Glutamatergic neuron (in vitro differentiated cells): ENCODE measurements around the gene LYPD4. TPM values are rescaled to one million over a fixed set of nuclear protein-coding genes. Genes with fewer than 3 reads are reported as not detected.

Experiments
- DNase-seq: peaks from one replicate; pipeline ENCODE4 v3.0.0; 2022
- H3K27ac Mint-ChIP-seq: one replicate; pipeline ENCODE4 v1.8.0; 2020; ENCODE audit warnings: mild to moderate bottlenecking, mixed read lengths, inconsistent platforms; ENCODE audit not compliant: unreplicated experiment
- H3K27me3 Mint-ChIP-seq: one replicate; pipeline ENCODE4 v1.8.0; 2020; ENCODE audit warnings: mild to moderate bottlenecking, moderate library complexity, mixed read lengths, inconsistent platforms; ENCODE audit not compliant: unreplicated experiment
- H3K36me3 Mint-ChIP-seq: one replicate; pipeline ENCODE4 v1.8.0; 2020; ENCODE audit warnings: mild to moderate bottlenecking, mixed read lengths, inconsistent platforms; ENCODE audit not compliant: unreplicated experiment
- H3K4me1 Mint-ChIP-seq: one replicate; pipeline ENCODE4 v1.8.0; 2020; ENCODE audit warnings: mild to moderate bottlenecking, low read depth, mixed read lengths, inconsistent platforms; ENCODE audit not compliant: unreplicated experiment
- H3K4me3 Mint-ChIP-seq: one replicate; pipeline ENCODE4 v1.8.0; 2020; ENCODE audit warnings: mild to moderate bottlenecking, mixed read lengths, inconsistent platforms; ENCODE audit not compliant: unreplicated experiment
- H3K9me3 Mint-ChIP-seq: one replicate; pipeline ENCODE4 v1.8.0; 2020; ENCODE audit warnings: mild to moderate bottlenecking, moderate library complexity, mixed read lengths, inconsistent platforms; ENCODE audit not compliant: unreplicated experiment
- CTCF ChIP-seq: fragments of 200-600 bp; sonication (generic); IDR thresholded peaks from one replicate; pipeline ENCODE4 v1.5.0; 2021; ENCODE audit not compliant: partially characterized antibody, unreplicated experiment
- total RNA-seq: library from RNA; stranded (reverse); fragmentation: NEBNext Ultra II Directional; extraction: Animal tissue kit (Norgen Biotek cat#: 25700); gene quantifications from one replicate; pipeline ENCODE4 v1.2.1, GENCODE V29; 2021; ENCODE audit not compliant: unreplicated experiment

Gene LYPD4
- total RNA-seq, 1 donor from 2014 or later: not detected

- peaks cover 3% of the 10 kb centered on the region for H3K4me1 Mint-ChIP-seq
- no peak overlapping the region for H3K27ac Mint-ChIP-seq
- H3K27me3 Mint-ChIP-seq: peaks cover 6% of the 10 kb centered on the region
- peaks cover 8% of the 10 kb centered on the region for H3K36me3 Mint-ChIP-seq
- H3K4me3 Mint-ChIP-seq: no peak overlapping the region
- DNase-seq: no peak
- no peak for TF ChIP-seq CTCF
- peaks cover 3% of the 10 kb centered on the region for H3K9me3 Mint-ChIP-seq
These were observed 1.1 kb downstream of the LYPD4 start for GRCh38 chr19:41843371-41843770.

GRCh38 chr19:41839211-41839610 is 5.3 kb downstream of the LYPD4 start:
- Mint-ChIP-seq H3K27ac (no peak overlapping the region), H3K36me3 (peaks cover 6% of the 10 kb centered on the region)
- TF ChIP-seq CTCF: no peak

GRCh38 chr19:41837981-41838708 is 6.3 kb downstream of the LYPD4 start:
- Mint-ChIP-seq H3K4me3 (peak overlapping the region; percentile 38), H3K36me3 (no peaks in the 10 kb centered on the region), H3K27ac (no peak overlapping the region), H3K4me1 (peaks cover 10% of the 10 kb centered on the region), H3K27me3 (peaks cover 4% of the 10 kb centered on the region), H3K9me3 (no peaks in the 10 kb centered on the region)
- no peak for TF ChIP-seq CTCF
- no peak for DNase-seq

More at GRCh38 chr19:41839211-41839610, 5.3 kb downstream of the LYPD4 start:
- no peak for DNase-seq
- H3K4me1 Mint-ChIP-seq: peaks cover 10% of the 10 kb centered on the region
- H3K9me3 Mint-ChIP-seq: peaks cover 3% of the 10 kb centered on the region
- H3K4me3 Mint-ChIP-seq: no peak overlapping the region
- peaks cover 5% of the 10 kb centered on the region for H3K27me3 Mint-ChIP-seq

GRCh38 chr19:41821003-41821735 is 23.3 kb downstream of the LYPD4 start:
- no peak overlapping the region for H3K4me3 Mint-ChIP-seq
- H3K36me3 Mint-ChIP-seq: no peaks in the 10 kb centered on the region
- TF ChIP-seq CTCF: peak; percentile 84
- no peaks in the 10 kb centered on the region for H3K4me1 Mint-ChIP-seq
- DNase-seq: peak; percentile 37
- no peaks in the 10 kb centered on the region for H3K9me3 Mint-ChIP-seq
- no peaks in the 10 kb centered on the region for H3K27me3 Mint-ChIP-seq
- H3K27ac Mint-ChIP-seq: no peak overlapping the region

DNA sequence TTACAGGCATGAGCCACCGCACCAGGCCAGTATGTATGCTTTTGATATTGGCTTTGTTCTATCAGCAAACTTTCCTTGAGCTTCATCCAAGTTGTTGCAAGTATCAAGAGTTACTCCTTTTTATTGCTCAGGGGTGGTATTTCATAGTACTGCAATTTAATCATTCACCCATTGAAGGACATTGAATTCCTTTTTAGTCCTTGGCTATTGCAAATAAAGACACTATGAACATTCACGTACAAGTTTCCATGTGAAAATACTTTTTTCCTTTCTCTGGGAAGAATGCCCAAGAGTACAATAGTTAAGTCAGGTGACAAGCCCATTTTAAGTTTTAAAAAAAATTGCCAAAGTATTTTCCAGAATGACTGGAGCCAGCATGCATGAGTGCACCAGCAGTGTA is 27.7 kb downstream of the LYPD4 start:
- H3K9me3 Mint-ChIP-seq: peaks cover 3% of the 10 kb centered on the region
- no peak overlapping the region for H3K4me3 Mint-ChIP-seq
- no peak for DNase-seq
- H3K36me3 Mint-ChIP-seq: no peaks in the 10 kb centered on the region
- no peak for TF ChIP-seq CTCF
- H3K27ac Mint-ChIP-seq: no peak overlapping the region
- H3K27me3 Mint-ChIP-seq: peaks cover 6% of the 10 kb centered on the region
- peaks cover 6% of the 10 kb centered on the region for H3K4me1 Mint-ChIP-seq
